ENCODE results near the gene ATF4.

The ATF4 gene

DNA sequence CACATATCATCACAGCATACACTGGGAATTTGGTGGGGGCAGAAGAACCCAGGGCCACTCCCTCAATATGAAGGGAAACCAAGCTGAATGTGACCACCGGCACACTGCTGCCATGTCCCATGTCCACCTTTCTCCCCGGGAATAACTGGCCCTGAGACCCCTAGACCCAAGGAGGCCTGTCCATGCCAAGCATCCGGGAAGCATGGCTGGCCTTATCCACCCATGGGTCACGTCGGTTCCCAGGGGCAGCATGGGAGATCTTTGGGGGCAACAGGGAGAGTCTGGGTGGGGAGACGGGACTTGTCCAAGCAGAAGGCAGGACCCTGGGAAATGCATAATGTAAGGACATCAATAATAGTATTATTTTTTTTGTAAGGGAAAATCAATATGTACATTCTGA lies 28.7 kb upstream of the ATF4 start:
- no peak for TF ChIP-seq FOXP2 (optimal IDR thresholded peaks at IDR 0.05; ENCODE audit: borderline replicate concordance, extremely low read depth, extremely low read length, insufficient read depth)
- no peak for TF ChIP-seq POLR2AphosphoS5 (IDR thresholded peaks at IDR 0.05; ENCODE audit: low read depth, low read length)
- TF ChIP-seq TAF1 (IDR thresholded peaks at IDR 0.05; ENCODE audit: borderline replicate concordance, insufficient read depth, low read length), result no peak
- TF ChIP-seq, protein P1, sequence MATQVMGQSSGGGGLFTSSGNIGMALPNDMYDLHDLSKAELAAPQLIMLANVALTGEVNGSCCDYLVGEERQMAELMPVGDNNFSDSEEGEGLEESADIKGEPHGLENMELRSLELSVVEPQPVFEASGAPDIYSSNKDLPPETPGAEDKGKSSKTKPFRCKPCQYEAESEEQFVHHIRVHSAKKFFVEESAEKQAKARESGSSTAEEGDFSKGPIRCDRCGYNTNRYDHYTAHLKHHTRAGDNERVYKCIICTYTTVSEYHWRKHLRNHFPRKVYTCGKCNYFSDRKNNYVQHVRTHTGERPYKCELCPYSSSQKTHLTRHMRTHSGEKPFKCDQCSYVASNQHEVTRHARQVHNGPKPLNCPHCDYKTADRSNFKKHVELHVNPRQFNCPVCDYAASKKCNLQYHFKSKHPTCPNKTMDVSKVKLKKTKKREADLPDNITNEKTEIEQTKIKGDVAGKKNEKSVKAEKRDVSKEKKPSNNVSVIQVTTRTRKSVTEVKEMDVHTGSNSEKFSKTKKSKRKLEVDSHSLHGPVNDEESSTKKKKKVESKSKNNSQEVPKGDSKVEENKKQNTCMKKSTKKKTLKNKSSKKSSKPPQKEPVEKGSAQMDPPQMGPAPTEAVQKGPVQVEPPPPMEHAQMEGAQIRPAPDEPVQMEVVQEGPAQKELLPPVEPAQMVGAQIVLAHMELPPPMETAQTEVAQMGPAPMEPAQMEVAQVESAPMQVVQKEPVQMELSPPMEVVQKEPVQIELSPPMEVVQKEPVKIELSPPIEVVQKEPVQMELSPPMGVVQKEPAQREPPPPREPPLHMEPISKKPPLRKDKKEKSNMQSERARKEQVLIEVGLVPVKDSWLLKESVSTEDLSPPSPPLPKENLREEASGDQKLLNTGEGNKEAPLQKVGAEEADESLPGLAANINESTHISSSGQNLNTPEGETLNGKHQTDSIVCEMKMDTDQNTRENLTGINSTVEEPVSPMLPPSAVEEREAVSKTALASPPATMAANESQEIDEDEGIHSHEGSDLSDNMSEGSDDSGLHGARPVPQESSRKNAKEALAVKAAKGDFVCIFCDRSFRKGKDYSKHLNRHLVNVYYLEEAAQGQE (IDR thresholded peaks at IDR 0.05; ENCODE audit: insufficient read depth in 1 of 2, low read depth in 2 of 2, low read length in 2 of 2), result no peak
- no peak for TF ChIP-seq SIN3A (IDR thresholded peaks at IDR 0.05; ENCODE audit: borderline replicate concordance, insufficient read depth, low read length)

DNA sequence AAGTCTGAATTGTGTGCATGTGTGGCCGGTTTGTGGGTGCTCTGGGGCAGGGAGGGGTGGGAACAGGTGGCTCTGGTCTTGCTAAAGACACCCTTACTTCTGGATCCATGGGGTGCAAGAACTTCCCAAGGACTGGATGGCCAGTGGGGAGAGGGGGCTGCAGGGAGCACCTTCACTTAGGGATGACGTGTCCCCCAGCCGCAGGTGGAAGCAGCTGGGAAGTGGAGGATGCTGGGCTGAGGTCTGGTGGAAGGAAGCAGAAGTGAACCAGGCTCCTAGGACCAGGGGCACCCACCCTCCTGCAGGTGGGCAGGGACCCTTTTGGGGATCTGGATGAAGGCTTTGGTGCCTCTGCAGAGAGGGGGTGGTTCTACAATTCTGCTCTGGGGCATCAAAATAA lies 28.2 kb upstream of the ATF4 start:
- TF ChIP-seq SIN3A (IDR thresholded peaks at IDR 0.05; ENCODE audit: borderline replicate concordance, insufficient read depth, low read length) (no peak), TAF1 (IDR thresholded peaks at IDR 0.05; ENCODE audit: borderline replicate concordance, insufficient read depth, low read length) (no peak), FOXP2 (optimal IDR thresholded peaks at IDR 0.05; ENCODE audit: borderline replicate concordance, extremely low read depth, extremely low read length, insufficient read depth) (no peak), POLR2AphosphoS5 (IDR thresholded peaks at IDR 0.05; ENCODE audit: low read depth, low read length) (no peak)
- TF ChIP-seq, protein P1 (IDR thresholded peaks at IDR 0.05; ENCODE audit: insufficient read depth in 1 of 2, low read depth in 2 of 2, low read length in 2 of 2), result no peak

DNA sequence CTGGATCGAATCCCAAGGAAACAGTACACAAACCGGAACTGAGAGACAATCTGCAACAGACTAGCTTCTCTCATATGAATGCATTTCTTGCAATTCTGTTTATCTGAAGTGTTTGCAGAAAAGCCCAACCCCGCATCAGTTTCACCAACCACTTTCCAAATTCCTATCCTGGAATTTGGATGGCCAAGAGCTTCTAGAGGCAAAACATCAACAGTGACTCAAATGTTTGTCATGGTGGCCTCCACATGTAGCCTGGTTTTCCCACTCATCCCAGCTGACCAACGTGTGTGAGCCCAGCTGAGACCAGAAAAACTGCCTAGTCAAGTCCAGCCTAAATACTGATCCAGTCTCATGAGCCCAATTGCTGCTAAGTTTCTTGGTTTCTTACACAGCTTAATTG lies 26.6 kb upstream of the ATF4 start:
- no peak for TF ChIP-seq POLR2AphosphoS5 (IDR thresholded peaks at IDR 0.05; ENCODE audit: low read depth, low read length)
- TF ChIP-seq, protein P1 (IDR thresholded peaks at IDR 0.05; ENCODE audit: insufficient read depth in 1 of 2, low read depth in 2 of 2, low read length in 2 of 2), result no peak
- no peak for TF ChIP-seq FOXP2 (optimal IDR thresholded peaks at IDR 0.05; ENCODE audit: borderline replicate concordance, extremely low read depth, extremely low read length, insufficient read depth)
- no peak for TF ChIP-seq TAF1 (IDR thresholded peaks at IDR 0.05; ENCODE audit: borderline replicate concordance, insufficient read depth, low read length)
- no peak for TF ChIP-seq SIN3A (IDR thresholded peaks at IDR 0.05; ENCODE audit: borderline replicate concordance, insufficient read depth, low read length)

DNA sequence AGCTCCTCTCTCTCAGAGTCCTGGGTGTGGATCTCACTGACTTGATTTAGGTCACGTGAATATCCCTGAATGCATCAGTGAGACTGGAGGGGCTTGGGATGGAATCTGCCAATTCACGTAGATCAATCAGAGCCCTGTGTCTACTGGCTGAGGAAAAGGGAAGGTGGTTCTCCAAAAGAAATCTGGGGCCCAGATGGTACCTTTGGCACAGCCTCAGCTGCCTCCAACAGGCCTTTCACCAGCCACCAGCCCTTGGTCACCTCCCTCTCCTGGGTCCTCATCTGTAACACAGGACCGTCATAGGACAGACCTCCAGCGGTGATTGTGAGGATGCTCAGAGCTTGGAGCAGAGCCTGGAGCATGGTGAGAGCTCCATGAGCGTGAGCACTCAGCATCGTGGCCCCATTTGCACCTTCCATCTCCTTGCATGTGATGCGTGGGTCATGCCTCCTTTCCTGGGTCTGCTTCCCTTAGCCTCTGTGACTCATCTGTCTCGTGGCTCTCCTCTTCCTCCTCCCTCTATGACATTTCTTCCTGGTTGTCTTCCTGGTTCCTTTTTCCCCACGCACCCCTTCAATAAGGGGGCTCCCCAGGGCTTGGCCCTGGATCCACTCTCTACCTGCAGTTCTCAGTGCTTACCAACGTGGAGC lies 25.8 kb upstream of the ATF4 start:
- TF ChIP-seq FOXP2 (optimal IDR thresholded peaks at IDR 0.05; ENCODE audit: borderline replicate concordance, extremely low read depth, extremely low read length, insufficient read depth) (no peak), POLR2AphosphoS5 (IDR thresholded peaks at IDR 0.05; ENCODE audit: low read depth, low read length) (no peak), TAF1 (IDR thresholded peaks at IDR 0.05; ENCODE audit: borderline replicate concordance, insufficient read depth, low read length) (no peak), SIN3A (IDR thresholded peaks at IDR 0.05; ENCODE audit: borderline replicate concordance, insufficient read depth, low read length) (no peak)
- TF ChIP-seq, protein P1 (IDR thresholded peaks at IDR 0.05; ENCODE audit: insufficient read depth in 1 of 2, low read depth in 2 of 2, low read length in 2 of 2), result no peak
